GM12801 (cell line): ENCODE data around the gene R3HDM2.

Source experiments
- TF ChIP-seq, protein P1 (sequence below): IDR thresholded peaks from one replicate; pipeline ENCODE4 v1.5.1; 2011; ENCODE audit warnings: control low read depth; ENCODE audit not compliant: insufficient read length; ENCODE audit errors: extremely low read depth

Gene R3HDM2

DNA sequence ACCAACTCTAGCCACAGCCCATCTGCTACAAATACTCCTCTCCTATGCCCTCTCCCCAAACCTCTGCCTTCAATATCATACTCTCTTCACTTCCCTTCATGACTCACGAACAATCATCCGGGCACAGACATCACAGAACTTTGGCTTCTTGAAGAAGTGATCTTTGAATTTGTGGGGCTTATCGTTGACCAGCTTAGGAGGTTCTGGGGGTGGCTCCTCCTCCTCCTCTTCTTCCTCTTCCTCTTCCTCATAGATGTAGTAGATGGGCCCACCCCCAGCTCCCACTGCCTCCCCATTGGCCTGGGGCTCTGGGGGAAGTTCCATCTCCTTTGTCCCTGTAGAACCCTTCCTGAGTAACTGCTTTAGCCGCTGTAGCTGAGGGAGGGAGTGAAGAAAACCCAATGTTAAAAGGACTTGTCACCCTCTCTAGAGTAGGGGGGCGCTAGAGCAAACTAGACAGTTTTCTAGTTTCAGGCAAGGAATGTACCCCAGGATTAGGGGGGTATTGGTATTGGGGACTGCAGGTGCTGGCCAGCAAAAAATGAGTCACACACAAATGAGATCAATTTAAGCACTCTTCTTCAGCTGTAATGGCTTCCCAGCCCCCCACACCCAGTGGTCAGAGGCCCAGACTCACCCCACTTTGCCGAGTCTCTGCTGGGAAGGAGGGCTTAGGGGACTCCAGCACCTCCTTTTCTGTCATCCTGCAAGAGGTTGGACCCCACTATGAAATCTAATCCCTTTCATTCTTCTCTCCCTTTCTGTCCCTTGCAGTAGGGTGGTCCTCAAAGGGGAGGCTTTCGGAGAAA lies 181.7 kb downstream of the R3HDM2 start:
- TF ChIP-seq, protein P1, sequence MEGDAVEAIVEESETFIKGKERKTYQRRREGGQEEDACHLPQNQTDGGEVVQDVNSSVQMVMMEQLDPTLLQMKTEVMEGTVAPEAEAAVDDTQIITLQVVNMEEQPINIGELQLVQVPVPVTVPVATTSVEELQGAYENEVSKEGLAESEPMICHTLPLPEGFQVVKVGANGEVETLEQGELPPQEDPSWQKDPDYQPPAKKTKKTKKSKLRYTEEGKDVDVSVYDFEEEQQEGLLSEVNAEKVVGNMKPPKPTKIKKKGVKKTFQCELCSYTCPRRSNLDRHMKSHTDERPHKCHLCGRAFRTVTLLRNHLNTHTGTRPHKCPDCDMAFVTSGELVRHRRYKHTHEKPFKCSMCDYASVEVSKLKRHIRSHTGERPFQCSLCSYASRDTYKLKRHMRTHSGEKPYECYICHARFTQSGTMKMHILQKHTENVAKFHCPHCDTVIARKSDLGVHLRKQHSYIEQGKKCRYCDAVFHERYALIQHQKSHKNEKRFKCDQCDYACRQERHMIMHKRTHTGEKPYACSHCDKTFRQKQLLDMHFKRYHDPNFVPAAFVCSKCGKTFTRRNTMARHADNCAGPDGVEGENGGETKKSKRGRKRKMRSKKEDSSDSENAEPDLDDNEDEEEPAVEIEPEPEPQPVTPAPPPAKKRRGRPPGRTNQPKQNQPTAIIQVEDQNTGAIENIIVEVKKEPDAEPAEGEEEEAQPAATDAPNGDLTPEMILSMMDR: no peak

DNA sequence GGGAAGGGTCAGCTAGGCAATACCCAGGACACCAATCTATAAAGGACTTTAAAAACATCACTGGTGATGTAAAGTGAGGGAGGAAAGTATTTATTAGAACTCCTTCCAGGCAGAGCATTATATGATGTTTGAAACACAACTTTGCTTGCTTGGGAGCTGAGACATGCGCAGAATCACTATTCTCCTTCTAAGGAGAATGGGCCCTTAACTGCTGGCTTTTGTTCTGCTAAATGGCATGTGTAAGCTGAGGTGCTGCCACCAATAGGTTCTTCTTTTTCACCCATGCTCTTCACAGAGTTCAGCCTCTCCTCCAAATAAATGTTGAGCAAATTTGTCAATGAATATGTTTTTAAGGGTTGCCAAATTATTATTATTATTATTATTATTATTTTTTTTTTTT lies 183.8 kb downstream of the R3HDM2 start:
- TF ChIP-seq, protein P1: no peak

DNA sequence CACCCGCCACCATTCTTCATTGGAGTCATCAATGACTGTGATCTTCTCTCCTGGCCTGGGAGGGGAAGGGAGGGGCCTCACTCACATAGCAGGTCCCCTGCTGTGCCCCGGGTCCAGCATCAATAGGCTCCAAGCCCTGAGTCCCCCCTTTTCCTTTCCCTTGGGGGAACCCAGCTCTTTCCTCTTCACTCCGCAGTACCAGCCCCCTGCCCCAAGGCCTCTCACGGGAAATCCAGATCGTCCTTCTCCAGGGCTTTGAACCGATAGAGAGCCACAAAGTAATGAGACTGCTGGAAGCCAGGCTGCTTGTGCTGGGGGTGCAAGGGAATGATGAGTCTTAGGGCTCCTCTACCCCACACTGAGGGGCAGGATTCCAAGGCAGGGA lies 186.5 kb downstream of the R3HDM2 start:
- TF ChIP-seq, protein P1: no peak

DNA sequence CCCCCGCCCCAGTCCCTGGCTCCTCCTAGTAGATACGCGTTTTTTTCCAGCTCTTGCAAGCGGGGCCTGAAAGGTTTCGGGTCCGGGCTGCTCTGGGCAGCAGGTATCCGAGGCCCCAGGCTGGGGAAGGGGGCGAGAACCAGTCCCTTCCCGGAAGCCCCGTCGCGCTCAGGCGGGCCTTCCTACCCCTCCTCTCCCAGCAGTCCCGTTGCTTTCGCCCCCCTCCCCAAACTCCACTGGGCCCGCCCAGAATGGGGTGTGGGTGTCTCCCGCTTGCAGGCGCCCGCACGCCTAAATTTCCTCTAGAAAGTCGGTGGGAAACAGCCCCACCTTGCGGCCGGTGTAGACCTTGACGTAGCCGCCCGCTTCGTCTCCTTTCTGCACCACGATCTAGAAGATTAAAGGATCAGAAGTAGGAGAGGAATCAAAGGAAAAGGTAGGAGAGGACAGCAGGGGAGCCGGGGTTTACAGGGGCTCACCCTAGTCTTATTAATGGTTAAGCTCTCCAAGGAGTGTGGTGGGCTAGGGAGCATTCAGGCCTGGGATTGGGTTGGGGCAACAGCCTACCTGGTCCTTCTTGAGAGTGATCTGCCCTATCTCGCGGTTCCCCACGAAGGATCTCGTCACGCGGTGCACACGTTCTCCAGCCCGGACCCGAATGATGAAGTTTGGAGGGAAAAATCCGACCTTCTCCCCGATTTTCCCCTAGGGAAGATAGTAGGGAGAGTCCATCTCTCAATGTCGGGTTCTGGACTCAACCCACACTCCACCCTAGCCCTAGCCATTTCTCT lies 187.1 kb downstream of the R3HDM2 start:
- TF ChIP-seq, protein P1: no peak

DNA sequence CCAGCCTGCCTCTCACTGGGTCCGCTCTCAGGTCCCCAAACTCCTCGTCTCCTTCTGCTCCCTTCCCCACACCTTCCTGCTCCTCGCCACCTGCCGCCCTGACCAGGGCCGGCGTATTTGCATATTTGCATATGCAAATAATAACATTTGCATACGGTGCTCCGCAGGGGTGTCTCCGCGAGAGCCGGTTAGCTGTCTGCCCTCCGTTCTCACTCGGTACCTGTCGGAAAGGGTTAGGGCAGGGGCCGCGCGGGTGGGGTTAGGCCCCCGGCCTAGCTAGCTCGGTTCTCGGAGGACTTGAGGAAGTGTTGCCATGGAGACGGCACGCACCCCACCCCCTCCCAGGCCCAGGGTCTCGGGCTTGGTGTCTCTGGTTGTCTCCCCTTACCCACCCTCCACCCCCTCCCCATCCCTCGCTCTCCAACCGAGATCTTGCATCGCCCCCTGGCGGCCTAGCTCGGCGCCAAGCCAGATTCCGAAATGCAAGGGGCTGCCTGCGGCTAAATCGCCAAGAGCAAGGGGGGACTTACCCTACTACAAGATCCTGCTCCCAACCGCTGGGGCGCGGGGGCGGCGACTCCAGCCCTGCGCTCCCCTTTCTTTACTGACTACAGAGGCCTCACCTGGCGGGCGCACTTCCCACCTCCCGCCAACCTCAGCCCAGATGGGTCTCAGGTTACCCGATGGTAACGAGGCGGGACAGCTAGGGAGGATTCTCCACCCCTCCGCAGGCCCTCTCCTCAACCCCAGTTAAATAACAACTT lies 188.0 kb downstream of the R3HDM2 start:
- TF ChIP-seq, protein P1: no peak

DNA sequence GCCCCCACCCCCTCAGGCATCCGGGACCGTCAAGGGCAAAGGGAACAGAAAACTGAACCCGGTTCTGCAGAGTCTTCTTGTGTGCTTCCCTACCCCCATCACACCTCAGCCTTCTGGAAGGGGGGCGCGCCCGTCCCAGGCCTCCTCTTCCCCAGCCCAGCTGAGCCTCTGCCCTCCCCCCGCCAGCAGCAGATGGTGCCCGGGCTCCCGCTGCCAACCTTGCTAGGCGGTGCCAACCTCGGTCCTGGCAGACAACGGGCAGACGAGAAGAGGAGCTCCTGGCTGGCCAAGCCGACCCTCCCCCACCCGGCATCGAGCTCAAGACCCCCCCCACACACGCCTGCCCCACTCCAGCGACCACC lies 188.5 kb downstream of the R3HDM2 start:
- TF ChIP-seq, protein P1: no peak
